Endothelial cell of umbilical vein (primary cell): Measurements from ENCODE around the gene MMRN1. TPM values are rescaled to one million over a fixed set of nuclear protein-coding genes. Genes with fewer than 3 reads are reported as not detected.

Source experiments
- BruUV-seq: library from RNA; stranded (reverse); fragments of 400-500 nt; replicated peaks from 2 replicates; lab custom pipeline; 2021; lab: Mats Ljungman, UMichigan
- CTCF ChIA-PET: fragments of 300-600, 350-600 bp; sonication (Branson Sonifier 250); formaldehyde crosslinking; loops from one replicate; lab custom pipeline; 2021; ENCODE audit warnings: antibody characterized with exemption, inconsistent platforms; lab: Charles Lee
- POLR2A ChIA-PET: fragments of 300-600, 350-600 bp; sonication (Branson Sonifier 250); formaldehyde crosslinking; loops from one replicate; lab custom pipeline; 2021; ENCODE audit warnings: antibody characterized with exemption, inconsistent platforms; lab: Charles Lee
- DNase-seq: peaks from one replicate; pipeline ENCODE4 v3.0.0-alpha.2; 2011; ENCODE audit warnings: low read depth, low spot score
- FAIRE-seq: peaks from 2 replicates; lab custom pipeline; 2011; peaks lifted over from hg19 to GRCh38; lab: Jason Lieb, UNC
- H2AFZ ChIP-seq: 2 replicates; pipeline ENCODE4 v1.6.0; 2012; ENCODE audit warnings: low read depth, low read length, control low read depth, inconsistent platforms
- H3K27ac ChIP-seq: 2 replicates; pipeline ENCODE4 v1.5.1; 2011; ENCODE audit warnings: low read depth, mild to moderate bottlenecking, control low read depth, low read length, moderate library complexity; ENCODE audit not compliant: insufficient read depth
- H3K27me3 ChIP-seq, 2 experiments: 2 replicates each; pipeline versions ENCODE4 v1.6.0 to v1.6.1; 2011; ENCODE audit warnings: low read length in 2 of 2, mixed read lengths in 1 of 2; ENCODE audit not compliant: control insufficient read depth in 2 of 2, insufficient read depth in 2 of 2
- H3K36me3 ChIP-seq, 2 experiments: 2 replicates in 1 of 2; 3 replicates in 1 of 2; pipeline ENCODE4 v1.5.1; 2011; ENCODE audit warnings: low read length in 2 of 2, mild to moderate bottlenecking in 1 of 2, moderate library complexity in 1 of 2; ENCODE audit not compliant: control insufficient read depth in 2 of 2, insufficient read depth in 2 of 2; ENCODE audit errors: extremely low read depth in 1 of 2
- H3K4me1 ChIP-seq: 3 replicates; pipeline ENCODE4 v1.5.1; 2011; ENCODE audit warnings: mild to moderate bottlenecking, low read length; ENCODE audit not compliant: control insufficient read depth, insufficient read depth; ENCODE audit errors: extremely low read depth
- H3K4me2 ChIP-seq: 2 replicates; pipeline ENCODE4 v1.6.1; 2011; ENCODE audit warnings: low read length, control low read depth, mixed read lengths; ENCODE audit not compliant: insufficient read depth
- H3K4me3 ChIP-seq, 3 experiments: fragments of 200-600 bp in 1 of 3; sonication (generic), shearing (Covaris generic) in 1 of 3; replicated peaks in 1 of 3; 2 replicates each; pipeline ENCODE4 v1.5.1; 2011 to 2016; ENCODE audit warnings: control low read depth in 3 of 3, low read length in 3 of 3, mild to moderate bottlenecking in 2 of 3, inconsistent platforms in 1 of 3, low read depth in 1 of 3, moderate library complexity in 1 of 3; ENCODE audit not compliant: insufficient read depth in 1 of 3
- H3K79me2 ChIP-seq: 2 replicates; pipeline ENCODE4 v1.6.0; 2012; ENCODE audit warnings: low read length, inconsistent platforms; ENCODE audit not compliant: control insufficient read depth, insufficient read depth
- H3K9ac ChIP-seq: replicated peaks from 2 replicates; pipeline ENCODE3; 2011; ENCODE audit warnings: low read length, control low read depth; ENCODE audit not compliant: insufficient read depth; ENCODE audit errors: extremely low read depth
- H3K9me1 ChIP-seq: replicated peaks from 3 replicates; pipeline ENCODE4 v1.6.0; 2011; ENCODE audit warnings: mild to moderate bottlenecking, low read length; ENCODE audit not compliant: control insufficient read depth, insufficient read depth; ENCODE audit errors: extremely low read depth
- H3K9me3 ChIP-seq: replicated peaks from 2 replicates; pipeline ENCODE4 v1.5.1; 2012; ENCODE audit warnings: low read length, inconsistent platforms; ENCODE audit not compliant: control insufficient read depth, insufficient read depth
- H4K20me1 ChIP-seq: replicated peaks from 2 replicates; pipeline ENCODE3; 2011; ENCODE audit warnings: mild to moderate bottlenecking, low read length; ENCODE audit not compliant: control insufficient read depth, insufficient read depth; ENCODE audit errors: extremely low read depth
- CTCF ChIP-seq, 2 donors: IDR thresholded peaks; 1 replicate in 1 of 2; 2 replicates in 1 of 2; pipeline ENCODE4 v1.5.1; 2011; ENCODE audit warnings: low read length in 2 of 2, mild to moderate bottlenecking in 2 of 2, moderate library complexity in 2 of 2, control low read depth in 1 of 2, inconsistent platforms in 1 of 2, low read depth in 1 of 2; ENCODE audit not compliant: insufficient read depth in 1 of 2; ENCODE audit errors: extremely low read depth in 1 of 2
- EZH2 ChIP-seq: IDR thresholded peaks from 2 replicates; pipeline ENCODE4 v1.6.1; 2012; ENCODE audit warnings: borderline replicate concordance, low read depth, mild to moderate bottlenecking, moderate library complexity, low read length, inconsistent platforms; ENCODE audit not compliant: severe bottlenecking
- FOS ChIP-seq: IDR thresholded peaks from 2 replicates; pipeline ENCODE4 v1.6.1; 2011; ENCODE audit warnings: mild to moderate bottlenecking, low read length, moderate library complexity, borderline replicate concordance; ENCODE audit not compliant: insufficient read depth
- GATA2 ChIP-seq: IDR thresholded peaks from 2 replicates; pipeline ENCODE4 v1.7.0; 2011; ENCODE audit warnings: low read depth, mild to moderate bottlenecking, moderate library complexity, mixed read lengths, low read length; ENCODE audit not compliant: insufficient read length, insufficient read depth
- JUN ChIP-seq: IDR thresholded peaks from 2 replicates; pipeline ENCODE4 v1.6.1; 2011; ENCODE audit warnings: borderline replicate concordance, low read depth; ENCODE audit not compliant: insufficient read length, insufficient read depth
- MAX ChIP-seq: IDR thresholded peaks from 2 replicates; pipeline ENCODE4 v1.6.1; 2011; ENCODE audit not compliant: insufficient read depth, insufficient read length
- MYC ChIP-seq: IDR thresholded peaks from one replicate; pipeline ENCODE4 v1.6.1; 2011; ENCODE audit warnings: mild to moderate bottlenecking, low read depth, low read length
- POLR2A ChIP-seq: IDR thresholded peaks from 2 replicates; pipeline ENCODE4 v1.6.1; 2012; ENCODE audit warnings: low read depth, mild to moderate bottlenecking, control low read depth, low read length
- POLR2AphosphoS5 ChIP-seq: IDR thresholded peaks from 2 replicates; pipeline ENCODE4 v1.6.1; 2012; ENCODE audit warnings: low read depth, mild to moderate bottlenecking, control low read depth, low read length, moderate library complexity; ENCODE audit not compliant: insufficient read depth
- dilution Hi-C: fragments of 300-500 bp; cut with MboI; formaldehyde crosslinking; loops from one replicate; pipeline ENCODE4 v1.15.0; 2019; ENCODE audit warnings: low sequenced_read_pairs; ENCODE audit not compliant: extremely low pct_ligation_motif_present
- intact Hi-C: fragments of 100-400 bp; cut with micrococcal nuclease; formaldehyde crosslinking; loops from one replicate; pipeline ENCODE4 v1.10.0; 2022
- polyA plus RNA-seq, 4 experiments: library from polyadenylated mRNA; depleted of rRNA in 3 of 4; stranded (reverse) in 3 of 4; unstranded in 1 of 4; fragments of >200 nt; gene quantifications; 2 replicates each; pipeline versions ENCODE4 v1.2.1 to v1.2.3, GENCODE V29; 2011 to 2012; ENCODE audit warnings: missing spikeins in 1 of 4
- total RNA-seq: library from RNA; stranded (reverse); gene quantifications from 2 replicates; pipeline ENCODE4 v1.2.3, GENCODE V29; 2021

MMRN1 gene
- total and polyA plus RNA-seq, 2 donors (not counting 3 experiments of a cell fraction or from before 2014, with no cell fraction given), result 143 to 414 TPM

DNA sequence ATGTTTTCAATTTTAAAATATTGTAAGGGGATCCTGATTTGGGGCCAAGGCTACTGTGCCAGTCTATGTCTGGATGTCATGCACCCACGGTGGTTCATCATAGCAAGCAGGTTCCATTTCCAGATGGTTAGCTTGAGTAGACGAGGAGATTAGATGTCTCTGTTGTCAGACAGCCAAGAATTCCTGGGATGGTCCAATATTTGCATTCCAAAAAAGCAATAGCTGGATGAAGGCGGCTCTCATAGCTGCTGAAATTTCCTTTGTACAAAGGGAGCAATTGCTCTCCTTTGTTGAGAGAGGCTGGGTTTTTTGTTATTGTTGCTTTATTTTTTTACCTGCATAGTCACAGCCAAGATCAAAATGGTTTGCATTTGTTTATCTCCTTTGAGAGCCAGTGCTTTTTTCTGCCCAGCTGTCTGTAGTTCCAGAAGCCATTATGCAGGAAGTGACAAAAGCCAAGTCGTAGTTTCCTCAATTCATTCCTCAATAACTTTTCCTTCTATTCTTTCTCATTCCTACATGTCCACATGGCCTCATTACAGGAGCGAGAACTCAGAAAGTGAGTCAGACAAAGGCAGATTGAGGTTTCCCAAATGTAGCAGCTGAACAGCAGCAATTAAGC is 107.9 kb downstream of the MMRN1 start:
- BruUV-seq, result no TSS peak
- Histone ChIP-seq H3K4me1 (no peaks in the 10 kb centered on the region), H3K4me3 (no peak overlapping the region), H3K9ac (no peak overlapping the region), H3K9me3 (no peaks in the 10 kb centered on the region), H3K4me2 (no peak overlapping the region), H2AFZ (no peak overlapping the region), H3K27me3 (peaks cover 2 to 3% of the 10 kb centered on the region in 2 experiments), H3K9me1 (no peaks in the 10 kb centered on the region), H4K20me1 (no peaks in the 10 kb centered on the region), H3K36me3 (no peaks in the 10 kb centered on the region), H3K27ac (no peak overlapping the region), H3K79me2 (no peaks in the 10 kb centered on the region)
- ChIA-PET POLR2A (interaction anchor here (0.6 kb wide), 1 partner anchor 243 kb away, joined by 3 read pairs; no protein-coding TSS in a partner anchor), CTCF (interaction anchor here (1.5 kb wide), 1 partner anchor 14 kb away, joined by 4 read pairs; no protein-coding TSS in a partner anchor)
- intact Hi-C loops (no loop called here), dilution Hi-C loops (no loop called here)
- no peak for TF ChIP-seq FOS
- no peak for TF ChIP-seq JUN
- TF ChIP-seq EZH2, result no peak
- no peak for TF ChIP-seq MYC
- no peak for TF ChIP-seq GATA2
- no peak for TF ChIP-seq CTCF (IDR thresholded peaks at IDR 0.05; ENCODE audit: extremely low read depth in 1 of 2, insufficient read depth in 1 of 2, low read depth in 1 of 2, low read length in 2 of 2)
- no peak for TF ChIP-seq MAX
- TF ChIP-seq POLR2AphosphoS5, result no peak
- no peak for TF ChIP-seq POLR2A
- peak; percentile 12 for FAIRE-seq
- DNase-seq, result peak; percentile 6

Other genes starting within 250 kb of the MMRN1 start
- 116 and 124 TPM in 2 replicates for gene SNCA, start 57.7 kb upstream of the MMRN1 start, total RNA-seq
- gene SNCA, start 57.7 kb upstream of the MMRN1 start, polyA plus RNA-seq, result 67.0 and 76.8 TPM in 2 replicates
- 0.92 and 1.8 TPM in 2 replicates for gene CCSER1, start 232.5 kb downstream of the MMRN1 start, total RNA-seq
- gene CCSER1, start 232.5 kb downstream of the MMRN1 start, polyA plus RNA-seq, result 0.03 and 0.11 TPM in 2 replicates